ENCODE results near the gene EXTL1. TPM values are rescaled to one million over a fixed set of nuclear protein-coding genes. Genes with fewer than 3 reads are reported as not detected.
A peak's percentile ranks its signal among the peaks of the same experiment; 100 is the strongest.

The EXTL1 gene
- total and polyA plus RNA-seq, 2 of the 4 experiments (the other 2 are of a cell fraction): 0.90 to 5.2 TPM

- Histone ChIP-seq H3K18ac (ENCODE audit: low read depth, low read length) (no peak overlapping the region), H2BK5ac (ENCODE audit: low read depth, low read length, poor library complexity, severe bottlenecking) (no peak overlapping the region), H3K14ac (replicated peaks; ENCODE audit: low read depth, low read length) (no peak overlapping the region), H3K27ac (ENCODE audit: insufficient read depth, low read length) (no peak overlapping the region), H3K36me3 (ENCODE audit: control insufficient read depth, insufficient read depth, low read length) (no peaks in the 10 kb centered on the region), H4K8ac (ENCODE audit: low read depth in 2 of 2, low read length in 2 of 2) (no peak overlapping the region), H3K27me3 (ENCODE audit: control insufficient read depth, insufficient read depth, low read length) (peaks cover 15% of the 10 kb centered on the region), H4K20me1 (ENCODE audit: insufficient read depth, low read length) (no peaks in the 10 kb centered on the region), H3K9ac (ENCODE audit: low read depth, low read length) (no peak overlapping the region), H2AK9ac (replicated peaks; ENCODE audit: low read depth, low read length, poor library complexity) (no peak overlapping the region), H3K79me1 (ENCODE audit: low read depth in 1 of 2, low read length in 2 of 2) (no peaks in the 10 kb centered on the region), H2BK120ac (ENCODE audit: low read depth, low read length) (no peak overlapping the region), H3K9me1 (ENCODE audit: insufficient read depth, low read length) (0 out of 2 replicates have a peak, but pooled peaks cover 5% of the 10 kb centered on the region), H2BK15ac (ENCODE audit: low read depth, low read length) (no peak overlapping the region), H4K91ac (ENCODE audit: insufficient read depth, low read depth, low read length) (no peak overlapping the region), H3K4ac (ENCODE audit: low read depth, low read length) (no peak overlapping the region), H3K23ac (ENCODE audit: low read depth, low read length) (no peak overlapping the region), H3K4me1 (ENCODE audit: control insufficient read depth, insufficient read depth, low read length) (no peaks in the 10 kb centered on the region), H3K4me2 (ENCODE audit: low read depth, low read length) (no peak overlapping the region), H3K9me3 (ENCODE audit: control insufficient read depth, insufficient read depth, low read length) (no peaks in the 10 kb centered on the region), H2AK5ac (ENCODE audit: low read depth, low read length) (no peak overlapping the region), H4K5ac (ENCODE audit: low read depth, low read length) (no peak overlapping the region), H3K56ac (ENCODE audit: extremely low read depth, insufficient read depth, low read length) (no peak overlapping the region), H3K4me3 (ENCODE audit: insufficient read depth, low read depth, low read length) (no peak overlapping the region), H2BK20ac (ENCODE audit: low read depth, low read length) (no peak overlapping the region), H2AFZ (replicated peaks; ENCODE audit: low read length, poor library complexity) (no peak overlapping the region)
- DNase-seq: no peak
- BruUV-seq (replicated peaks): no TSS peak
- CTCF ChIA-PET: no interaction called here
- dilution Hi-C loops (cut with HindIII; ENCODE audit: low sequenced_read_pairs, unreplicated experiment): no loop called here
- in situ Hi-C loops (cut with MboI; ENCODE audit: low sequenced_read_pairs): no loop called here
- POLR2A ChIA-PET (ENCODE audit: unreplicated experiment): no interaction called here
- no CpG with 5 or more reads among the region's 4 CpGs for WGBS, 2 experiments (ENCODE audit: extremely low coverage in 2 of 2, insufficient read length in 1 of 2)
- TF ChIP-seq CEBPB (IDR thresholded peaks at IDR 0.05; ENCODE audit: low read depth, low read length): peak; percentile 76
- no peak for TF ChIP-seq POLR2A (IDR thresholded peaks at IDR 0.05; ENCODE audit: low read depth, low read length)
- no peak for TF ChIP-seq SMC3 (IDR thresholded peaks at IDR 0.05; ENCODE audit: low read depth, low read length)
- intact Hi-C loops (cut with micrococcal nuclease): no loop called here
- ATAC-seq (ENCODE audit: low read depth): no peak
Observed at GRCh38 chr1:26003262-26003661, 18.3 kb upstream of the EXTL1 start.

Measured in IMR-90 (cell line).